Measurements from ENCODE around the gene HLCS.

- TF ChIP-seq POLR2A (IDR thresholded peaks at IDR 0.05) (no peak), POLR2AphosphoS5 (IDR thresholded peaks at IDR 0.05) (no peak)
- TF ChIP-seq, protein P1, sequence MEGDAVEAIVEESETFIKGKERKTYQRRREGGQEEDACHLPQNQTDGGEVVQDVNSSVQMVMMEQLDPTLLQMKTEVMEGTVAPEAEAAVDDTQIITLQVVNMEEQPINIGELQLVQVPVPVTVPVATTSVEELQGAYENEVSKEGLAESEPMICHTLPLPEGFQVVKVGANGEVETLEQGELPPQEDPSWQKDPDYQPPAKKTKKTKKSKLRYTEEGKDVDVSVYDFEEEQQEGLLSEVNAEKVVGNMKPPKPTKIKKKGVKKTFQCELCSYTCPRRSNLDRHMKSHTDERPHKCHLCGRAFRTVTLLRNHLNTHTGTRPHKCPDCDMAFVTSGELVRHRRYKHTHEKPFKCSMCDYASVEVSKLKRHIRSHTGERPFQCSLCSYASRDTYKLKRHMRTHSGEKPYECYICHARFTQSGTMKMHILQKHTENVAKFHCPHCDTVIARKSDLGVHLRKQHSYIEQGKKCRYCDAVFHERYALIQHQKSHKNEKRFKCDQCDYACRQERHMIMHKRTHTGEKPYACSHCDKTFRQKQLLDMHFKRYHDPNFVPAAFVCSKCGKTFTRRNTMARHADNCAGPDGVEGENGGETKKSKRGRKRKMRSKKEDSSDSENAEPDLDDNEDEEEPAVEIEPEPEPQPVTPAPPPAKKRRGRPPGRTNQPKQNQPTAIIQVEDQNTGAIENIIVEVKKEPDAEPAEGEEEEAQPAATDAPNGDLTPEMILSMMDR (IDR thresholded peaks at IDR 0.05): no peak
Observed at GRCh38 chr21:36821032-36821299, 145.5 kb downstream of the HLCS start.

All from breast epithelium (tissue), 3 donors.